K562 (cell line): ENCODE results near the gene KIAA1614. TPM values are rescaled to one million over a fixed set of nuclear protein-coding genes. Genes with fewer than 3 reads are reported as not detected.

Experiments
- ARID1B ChIP-seq: fragments of 450-650 bp; IDR thresholded peaks from 2 replicates; pipeline ENCODE4 v1.6.1; 2016; ENCODE audit warnings: antibody characterized with exemption, mild to moderate bottlenecking, inconsistent platforms
- ATF1 ChIP-seq, 2 experiments: fragments of 450-650 bp in 1 of 2; IDR thresholded peaks; 2 replicates each; pipeline ENCODE4 v1.6.1; 2016; ENCODE audit warnings: missing compliant biosample characterization in 1 of 2, missing genetic modification characterization in 1 of 2
- CBFA2T3 ChIP-seq: fragments of 450-650 bp; IDR thresholded peaks from 2 replicates; pipeline ENCODE4 v1.6.1; 2017
- CEBPB ChIP-seq: fragments of 450-650 bp; IDR thresholded peaks from 2 replicates; pipeline ENCODE4 v1.6.1; 2016; ENCODE audit warnings: missing genetic modification characterization, missing compliant biosample characterization
- DPF2 ChIP-seq: fragments of 450-650 bp; IDR thresholded peaks from 2 replicates; pipeline ENCODE4 v1.6.1; 2016
- KDM1A ChIP-seq, 2 experiments: fragments of 450-650 bp; IDR thresholded peaks; 2 replicates each; pipeline ENCODE4 v1.6.1; 2016; ENCODE audit warnings: mild to moderate bottlenecking in 2 of 2
- SNRNP70 ChIP-seq: fragments of 200-400 bp; formaldehyde crosslinking; optimal IDR thresholded peaks from 2 replicates; pipeline ENCODE3; 2017; ENCODE audit warnings: low read depth, low read length
- TAL1 ChIP-seq: fragments of 450-650 bp; IDR thresholded peaks from 2 replicates; pipeline ENCODE4 v1.6.1; 2016; ENCODE audit warnings: mild to moderate bottlenecking
- TCF3 ChIP-seq: sonication (generic); formaldehyde crosslinking; IDR thresholded peaks from 2 replicates; pipeline ENCODE4 v1.4.0; 2020; ENCODE audit warnings: mild to moderate bottlenecking, missing genetic modification reagents
- ZNF263 ChIP-seq: sonication (generic); formaldehyde crosslinking; IDR thresholded peaks from 2 replicates; pipeline ENCODE4 v1.8.0; 2022; ENCODE audit warnings: mild to moderate bottlenecking, missing genetic modification reagents, borderline replicate concordance
- polyA plus RNA-seq, 8 experiments: library from polyadenylated mRNA; depleted of rRNA in 4 of 8; stranded (reverse) in 5 of 8; unstranded in 3 of 8; fragments of >200 nt; fragmentation: Nextera tagmentation in 2 of 8; fragmentation: Illumina TruSeq in 1 of 8; extraction: Ambion mirVana in 2 of 8; extraction: Trizol in 1 of 8; gene quantifications; 2 replicates each; pipeline versions ENCODE4 v1.2.1 to v1.2.3, GENCODE V29; 2011 to 2014; ENCODE audit warnings: inconsistent platforms in 1 of 8, missing spikeins in 1 of 8
- total RNA-seq, 7 experiments: library from RNA; depleted of rRNA in 6 of 7; stranded (reverse); fragments of >200 nt in 6 of 7; fragmentation: Illumina TruSeq in 2 of 7; extraction: Trizol in 2 of 7; gene quantifications; 2 replicates each; pipeline versions ENCODE4 v1.2.1 to v1.2.3, GENCODE V29; 2011 to 2021; ENCODE audit warnings: low replicate concordance in 1 of 7
- TF ChIP-seq, protein P1 (sequence below): fragments of 200-800 bp; sonication (Bioruptor generic); IDR thresholded peaks from 2 replicates; pipeline ENCODE4 v1.6.1; 2017; ENCODE audit warnings: missing genetic modification characterization, missing compliant biosample characterization
- TF ChIP-seq, protein P2 (sequence below), 2 experiments: fragments of 450-650 bp; conservative IDR thresholded peaks; 2 replicates each; pipeline ENCODE4 v1.6.1; 2017; ENCODE audit warnings: mild to moderate bottlenecking in 2 of 2, moderate library complexity in 2 of 2
- TF ChIP-seq, protein P3 (sequence below), 2 experiments: fragments of 450-650 bp in 1 of 2; sonication (generic) in 1 of 2; formaldehyde crosslinking in 1 of 2; IDR thresholded peaks in 1 of 2; conservative IDR thresholded peaks in 1 of 2; 2 replicates each; pipeline versions ENCODE4 v1.6.1 to v1.8.1; 2016 to 2023; ENCODE audit warnings: mild to moderate bottlenecking in 2 of 2, moderate library complexity in 2 of 2, inconsistent platforms in 1 of 2, missing genetic modification reagents in 1 of 2

Gene KIAA1614
- total and polyA plus RNA-seq, 9 of the 15 experiments (the other 6 are each of a cell fraction or from before 2014, with no cell fraction given): 0.01 to 1.1 (median 0.15) TPM; not detected in 1

DNA sequence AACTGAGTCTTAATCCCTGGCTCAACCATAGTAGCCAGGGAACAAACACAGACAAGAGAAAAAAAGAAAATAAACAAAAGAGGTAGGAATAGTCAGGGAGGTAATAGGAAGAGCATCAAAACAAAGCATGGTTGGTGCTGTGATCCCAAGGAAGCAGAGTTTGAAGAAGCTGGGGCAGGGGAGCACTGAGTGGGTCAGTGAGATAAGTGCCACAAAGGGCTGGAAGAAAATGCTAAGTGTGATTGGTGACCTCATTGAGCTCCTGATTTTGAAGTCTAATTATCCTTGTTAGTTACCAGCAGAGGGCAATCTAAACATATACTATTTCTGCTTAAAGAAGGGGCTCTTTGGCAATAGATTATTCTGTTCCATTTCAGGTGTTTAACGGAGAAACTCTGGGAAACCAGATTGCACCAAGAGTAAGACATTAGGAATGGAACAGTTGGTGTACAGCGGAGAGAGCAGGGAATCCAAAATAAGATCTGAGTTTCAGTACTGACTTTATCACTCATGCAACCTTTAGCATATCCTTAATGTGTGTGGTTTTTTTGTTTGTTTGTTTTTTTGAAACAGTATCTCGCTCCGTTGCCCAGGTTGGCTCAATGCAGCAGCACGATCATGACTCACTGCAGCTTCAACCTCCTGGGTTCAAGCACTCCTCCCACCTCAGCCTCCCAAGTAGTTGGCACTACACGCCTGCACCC lies 30.7 kb upstream of the KIAA1614 start (continued):
- TF ChIP-seq, protein P1, sequence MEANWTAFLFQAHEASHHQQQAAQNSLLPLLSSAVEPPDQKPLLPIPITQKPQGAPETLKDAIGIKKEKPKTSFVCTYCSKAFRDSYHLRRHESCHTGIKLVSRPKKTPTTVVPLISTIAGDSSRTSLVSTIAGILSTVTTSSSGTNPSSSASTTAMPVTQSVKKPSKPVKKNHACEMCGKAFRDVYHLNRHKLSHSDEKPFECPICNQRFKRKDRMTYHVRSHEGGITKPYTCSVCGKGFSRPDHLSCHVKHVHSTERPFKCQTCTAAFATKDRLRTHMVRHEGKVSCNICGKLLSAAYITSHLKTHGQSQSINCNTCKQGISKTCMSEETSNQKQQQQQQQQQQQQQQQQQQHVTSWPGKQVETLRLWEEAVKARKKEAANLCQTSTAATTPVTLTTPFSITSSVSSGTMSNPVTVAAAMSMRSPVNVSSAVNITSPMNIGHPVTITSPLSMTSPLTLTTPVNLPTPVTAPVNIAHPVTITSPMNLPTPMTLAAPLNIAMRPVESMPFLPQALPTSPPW (CRISPR knock-in tag): no peak
- TF ChIP-seq SNRNP70 (no peak), KDM1A (IDR thresholded peaks at IDR 0.05) (peak in 1 of 2 experiments; percentile 32; a peak in 1 of 4 replicates), DPF2 (peak; percentile 58; the same call in 1 of the 2 replicates), CEBPB (tag) (peak; percentile 82), CBFA2T3 (peak; percentile 62), ARID1B (peak; percentile 45; the same call in 1 of the 2 replicates), ZNF263 (CRISPR knock-in tag) (peak; percentile 79; the same call in 1 of the 2 replicates), TAL1 (peak; percentile 47; the same call in 1 of the 2 replicates), TCF3 (CRISPR knock-in tag) (peak; percentile 65), ATF1 (CRISPR knock-in tag; IDR thresholded peaks at IDR 0.05) (no peak), ATF1 (tag; IDR thresholded peaks at IDR 0.05) (0 out of 2 replicates have a peak, but pooled peaks have one; percentile 9)
- TF ChIP-seq, protein P2, sequence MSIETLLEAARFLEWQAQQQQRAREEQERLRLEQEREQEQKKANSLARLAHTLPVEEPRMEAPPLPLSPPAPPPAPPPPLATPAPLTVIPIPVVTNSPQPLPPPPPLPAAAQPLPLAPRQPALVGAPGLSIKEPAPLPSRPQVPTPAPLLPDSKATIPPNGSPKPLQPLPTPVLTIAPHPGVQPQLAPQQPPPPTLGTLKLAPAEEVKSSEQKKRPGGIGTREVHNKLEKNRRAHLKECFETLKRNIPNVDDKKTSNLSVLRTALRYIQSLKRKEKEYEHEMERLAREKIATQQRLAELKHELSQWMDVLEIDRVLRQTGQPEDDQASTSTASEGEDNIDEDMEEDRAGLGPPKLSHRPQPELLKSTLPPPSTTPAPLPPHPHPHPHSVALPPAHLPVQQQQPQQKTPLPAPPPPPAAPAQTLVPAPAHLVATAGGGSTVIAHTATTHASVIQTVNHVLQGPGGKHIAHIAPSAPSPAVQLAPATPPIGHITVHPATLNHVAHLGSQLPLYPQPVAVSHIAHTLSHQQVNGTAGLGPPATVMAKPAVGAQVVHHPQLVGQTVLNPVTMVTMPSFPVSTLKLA (conservative IDR thresholded peaks at IDR 0.05): 0 out of 4 replicates have a peak, but pooled peaks of 1 of the 2 experiments have one; percentile 22
- TF ChIP-seq, protein P3, sequence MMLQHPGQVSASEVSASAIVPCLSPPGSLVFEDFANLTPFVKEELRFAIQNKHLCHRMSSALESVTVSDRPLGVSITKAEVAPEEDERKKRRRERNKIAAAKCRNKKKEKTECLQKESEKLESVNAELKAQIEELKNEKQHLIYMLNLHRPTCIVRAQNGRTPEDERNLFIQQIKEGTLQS (IDR thresholded peaks at IDR 0.05): peak; percentile 85
- TF ChIP-seq, protein P3 (CRISPR knock-in tag; conservative IDR thresholded peaks at IDR 0.05): 0 out of 2 replicates have a peak, but pooled peaks have one; percentile 58
